ENCODE results near the gene CNTRL.
"Not testable (repeated sequence)": the region's sequence is repeated elsewhere in the genome, so short reads cannot be mapped to it uniquely, and the experiment has no call there.

The CNTRL gene

DNA sequence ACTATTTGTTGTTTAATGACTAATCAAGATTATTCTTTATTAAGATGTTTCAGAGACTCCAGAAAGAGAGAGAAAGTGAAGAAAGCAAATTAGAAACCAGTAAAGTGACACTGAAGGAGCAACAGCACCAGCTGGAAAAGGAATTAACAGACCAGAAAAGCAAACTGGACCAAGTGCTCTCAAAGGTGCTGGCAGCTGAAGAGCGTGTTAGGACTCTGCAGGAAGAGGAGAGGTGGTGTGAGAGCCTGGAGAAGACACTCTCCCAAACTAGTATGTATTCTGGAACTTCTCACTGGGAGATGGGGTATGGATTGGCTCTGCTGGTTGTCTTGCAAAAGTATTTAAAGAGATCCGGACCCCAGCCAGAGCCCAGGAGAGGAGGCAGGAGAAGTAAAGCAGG, 93.3 kb downstream of the CNTRL start:
- TF ChIP-seq, protein P1, sequence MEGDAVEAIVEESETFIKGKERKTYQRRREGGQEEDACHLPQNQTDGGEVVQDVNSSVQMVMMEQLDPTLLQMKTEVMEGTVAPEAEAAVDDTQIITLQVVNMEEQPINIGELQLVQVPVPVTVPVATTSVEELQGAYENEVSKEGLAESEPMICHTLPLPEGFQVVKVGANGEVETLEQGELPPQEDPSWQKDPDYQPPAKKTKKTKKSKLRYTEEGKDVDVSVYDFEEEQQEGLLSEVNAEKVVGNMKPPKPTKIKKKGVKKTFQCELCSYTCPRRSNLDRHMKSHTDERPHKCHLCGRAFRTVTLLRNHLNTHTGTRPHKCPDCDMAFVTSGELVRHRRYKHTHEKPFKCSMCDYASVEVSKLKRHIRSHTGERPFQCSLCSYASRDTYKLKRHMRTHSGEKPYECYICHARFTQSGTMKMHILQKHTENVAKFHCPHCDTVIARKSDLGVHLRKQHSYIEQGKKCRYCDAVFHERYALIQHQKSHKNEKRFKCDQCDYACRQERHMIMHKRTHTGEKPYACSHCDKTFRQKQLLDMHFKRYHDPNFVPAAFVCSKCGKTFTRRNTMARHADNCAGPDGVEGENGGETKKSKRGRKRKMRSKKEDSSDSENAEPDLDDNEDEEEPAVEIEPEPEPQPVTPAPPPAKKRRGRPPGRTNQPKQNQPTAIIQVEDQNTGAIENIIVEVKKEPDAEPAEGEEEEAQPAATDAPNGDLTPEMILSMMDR (IDR thresholded peaks at IDR 0.05; ENCODE audit: insufficient read depth, missing control alignments), result no peak
- FAIRE-seq, result no peak
- DNase-seq (ENCODE audit: insufficient read length, low spot score), result no peak

DNA sequence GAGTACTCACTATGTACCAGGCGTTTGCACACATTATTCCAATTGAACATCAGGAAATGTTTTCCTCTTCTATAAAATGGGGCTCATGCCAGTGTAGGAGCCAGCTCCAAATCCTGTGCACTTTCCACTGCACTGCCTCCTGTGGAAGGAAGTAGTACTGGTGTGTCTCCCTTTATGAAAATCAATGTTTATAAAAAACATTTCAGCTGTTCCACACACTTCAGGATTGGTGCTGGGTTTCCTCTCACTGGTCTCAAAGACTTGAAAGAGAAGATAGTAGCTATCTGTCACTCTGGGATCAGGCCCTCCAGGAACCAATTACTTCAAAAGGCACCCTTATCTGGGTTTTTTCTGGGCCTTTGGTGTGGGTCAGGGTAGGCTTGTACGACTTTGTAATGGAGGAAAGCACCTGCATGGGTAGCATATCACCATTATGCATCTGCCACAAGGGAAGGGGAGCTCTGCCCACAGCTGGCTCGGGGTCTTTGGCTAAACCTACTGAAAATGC, 94.4 kb downstream of the CNTRL start:
- TF ChIP-seq, protein P1 (IDR thresholded peaks at IDR 0.05; ENCODE audit: insufficient read depth, missing control alignments), result peak; percentile 11
- DNase-seq (ENCODE audit: insufficient read length, low spot score) (no peak), FAIRE-seq (no peak)

DNA sequence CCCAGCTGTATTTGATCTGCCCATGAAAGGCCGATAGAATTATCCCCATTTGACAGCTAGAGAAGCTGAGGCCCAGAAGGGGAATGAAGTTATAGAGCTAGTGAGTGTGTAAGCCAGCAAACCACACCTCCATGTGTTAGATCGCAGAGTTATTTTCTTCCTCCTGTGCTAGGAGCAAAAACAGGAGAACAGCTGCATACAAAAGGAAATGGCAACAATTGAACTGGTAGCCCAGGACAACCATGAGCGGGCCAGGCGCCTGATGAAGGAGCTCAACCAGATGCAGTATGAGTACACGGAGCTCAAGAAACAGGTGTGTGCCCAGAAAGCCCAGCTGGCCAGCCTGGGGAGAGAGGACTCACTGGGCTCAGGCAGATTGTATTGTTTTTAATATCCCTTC, 96.5 kb downstream of the CNTRL start:
- FAIRE-seq (no peak), DNase-seq (ENCODE audit: insufficient read length, low spot score) (no peak)
- TF ChIP-seq, protein P1 (IDR thresholded peaks at IDR 0.05; ENCODE audit: insufficient read depth, missing control alignments), result no peak

DNA sequence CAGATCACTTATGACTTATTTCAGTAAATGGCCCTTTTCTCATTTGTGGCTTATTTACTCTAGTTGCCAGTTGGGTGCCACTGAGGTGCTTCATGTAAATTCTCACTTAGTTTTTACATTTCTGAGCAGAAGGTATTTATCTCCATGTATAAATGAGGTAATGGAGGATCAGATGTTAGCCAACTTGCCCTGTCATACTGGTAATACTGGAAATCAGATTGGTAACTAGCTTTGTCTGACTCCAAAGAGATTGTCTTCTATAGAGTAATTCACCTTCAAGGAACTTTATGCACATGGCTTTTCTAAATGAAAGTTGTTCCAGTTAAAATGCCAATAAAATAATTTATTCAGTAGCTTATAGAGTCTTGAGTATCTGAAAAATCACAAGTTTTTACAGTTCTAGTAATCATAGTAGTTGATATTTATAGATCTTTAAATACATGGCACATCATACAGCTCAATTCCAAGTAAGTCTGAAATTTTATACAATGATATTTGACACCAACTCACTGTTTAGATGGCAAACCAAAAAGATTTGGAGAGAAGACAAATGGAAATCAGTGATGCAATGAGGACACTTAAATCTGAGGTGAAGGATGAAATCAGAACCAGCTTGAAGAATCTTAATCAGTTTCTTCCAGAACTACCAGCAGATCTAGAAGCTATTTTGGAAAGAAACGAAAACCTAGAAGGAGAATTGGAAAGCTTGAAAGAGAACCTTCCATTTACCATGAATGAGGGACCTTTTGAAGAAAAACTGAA, 98.2 kb downstream of the CNTRL start:
- no peak for DNase-seq (ENCODE audit: insufficient read length, low spot score)
- FAIRE-seq, result no peak
- TF ChIP-seq, protein P1 (IDR thresholded peaks at IDR 0.05; ENCODE audit: insufficient read depth, missing control alignments), result no peak

DNA sequence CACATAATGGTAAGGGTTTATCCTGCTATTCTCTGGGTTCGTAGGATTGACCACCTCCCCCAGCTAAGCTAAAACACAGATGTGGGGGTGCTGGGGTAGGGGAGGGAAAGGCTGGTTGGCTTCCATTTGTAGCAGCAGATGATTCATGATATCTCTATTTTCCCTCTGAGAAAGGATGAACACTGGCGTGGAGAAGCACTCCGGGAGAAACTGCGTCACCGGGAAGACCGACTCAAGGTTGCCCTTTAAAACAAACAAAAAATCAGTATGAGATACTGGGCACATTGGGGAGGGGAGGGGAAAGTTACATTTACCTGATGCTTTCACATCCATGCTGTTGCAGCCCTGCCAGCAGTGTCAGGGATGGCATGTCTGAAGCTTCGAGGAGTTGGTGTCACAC, 98.7 kb downstream of the CNTRL start:
- TF ChIP-seq, protein P1 (IDR thresholded peaks at IDR 0.05; ENCODE audit: insufficient read depth, missing control alignments), result no peak

DNA sequence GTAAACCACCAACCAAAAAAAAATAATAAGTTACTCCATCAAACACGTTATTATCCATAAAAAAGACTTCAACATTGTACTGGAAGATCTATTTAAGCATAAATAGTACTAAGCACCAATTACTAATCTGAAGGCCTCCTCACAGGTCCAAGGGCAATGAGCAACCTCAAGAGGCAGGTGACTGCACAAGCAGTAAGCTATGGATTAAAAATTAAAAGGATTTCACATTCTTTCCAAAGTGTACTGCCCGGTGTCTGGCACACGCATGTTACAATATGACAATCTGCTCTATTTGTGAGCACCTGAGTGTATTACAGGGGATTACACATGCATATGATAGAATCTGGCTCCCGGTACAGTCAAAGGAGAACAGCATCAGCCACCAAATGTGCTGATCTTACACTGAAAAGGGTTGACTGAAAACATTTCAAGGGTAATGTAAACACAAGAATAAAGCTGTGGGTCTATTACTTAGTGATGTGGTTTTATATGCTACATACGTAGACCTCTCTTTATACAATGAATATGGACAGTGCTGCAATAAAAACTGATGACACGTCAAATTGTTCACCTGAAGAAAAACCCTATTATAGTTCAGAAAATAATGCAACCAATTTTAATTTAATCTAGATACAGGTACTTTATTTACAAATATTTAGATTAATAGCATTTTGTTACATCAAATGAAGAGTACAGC, 104.1 kb downstream of the CNTRL start:
- TF ChIP-seq, protein P1 (IDR thresholded peaks at IDR 0.05; ENCODE audit: insufficient read depth, missing control alignments), result no peak
- DNase-seq (ENCODE audit: insufficient read length, low spot score) (no peak), FAIRE-seq (no peak)

More for the DNA sequence above, 98.7 kb downstream of the CNTRL start:
- no peak for DNase-seq (ENCODE audit: insufficient read length, low spot score)
- no peak for FAIRE-seq

DNA sequence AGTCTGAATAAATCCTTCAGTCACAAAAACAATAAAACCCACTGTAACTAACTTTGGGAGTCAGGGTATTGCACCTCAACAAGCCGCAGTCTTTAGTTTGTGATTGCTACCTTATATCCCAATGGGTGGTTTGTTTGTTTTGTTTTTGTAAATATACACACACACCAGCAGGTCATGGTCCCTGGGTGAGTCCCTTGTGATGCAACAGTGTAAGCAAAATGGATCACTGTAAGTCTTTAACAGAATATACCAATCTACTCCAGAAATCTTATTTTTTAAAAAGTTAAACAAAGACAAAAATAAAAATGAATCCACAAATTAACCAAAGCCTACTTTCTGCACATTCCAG, 104.6 kb downstream of the CNTRL start:
- FAIRE-seq, result peak; percentile 72
- not testable (repeated sequence) for DNase-seq (ENCODE audit: insufficient read length, low spot score)

All from D721Med (cell line).